ENCODE results near the gene CRMP1. TPM values are rescaled to one million over a fixed set of nuclear protein-coding genes. Genes with fewer than 3 reads are reported as not detected.

CRMP1 gene
- total RNA-seq, 1 donor = not detected

DNA sequence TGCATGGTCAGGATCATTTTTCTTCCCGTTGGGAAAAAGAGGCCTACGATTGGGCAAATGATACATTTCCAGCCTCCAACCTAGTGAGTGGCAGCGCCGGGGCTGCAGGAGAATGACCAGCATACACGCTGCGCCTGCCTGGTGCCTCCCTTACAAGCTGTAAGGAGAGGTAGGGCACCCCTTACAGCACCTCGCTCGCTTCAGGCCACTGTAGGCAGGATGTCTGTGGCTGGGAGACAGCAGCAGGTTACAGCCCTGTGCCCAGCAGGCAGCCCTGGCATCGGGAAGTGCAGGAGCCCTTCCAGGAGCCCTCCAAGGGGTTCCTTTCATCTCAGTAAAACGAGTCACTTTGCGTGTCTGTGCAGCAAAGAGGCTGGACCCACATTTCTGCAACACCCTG, 93.5 kb downstream of the CRMP1 start:
- TF ChIP-seq, protein P1, sequence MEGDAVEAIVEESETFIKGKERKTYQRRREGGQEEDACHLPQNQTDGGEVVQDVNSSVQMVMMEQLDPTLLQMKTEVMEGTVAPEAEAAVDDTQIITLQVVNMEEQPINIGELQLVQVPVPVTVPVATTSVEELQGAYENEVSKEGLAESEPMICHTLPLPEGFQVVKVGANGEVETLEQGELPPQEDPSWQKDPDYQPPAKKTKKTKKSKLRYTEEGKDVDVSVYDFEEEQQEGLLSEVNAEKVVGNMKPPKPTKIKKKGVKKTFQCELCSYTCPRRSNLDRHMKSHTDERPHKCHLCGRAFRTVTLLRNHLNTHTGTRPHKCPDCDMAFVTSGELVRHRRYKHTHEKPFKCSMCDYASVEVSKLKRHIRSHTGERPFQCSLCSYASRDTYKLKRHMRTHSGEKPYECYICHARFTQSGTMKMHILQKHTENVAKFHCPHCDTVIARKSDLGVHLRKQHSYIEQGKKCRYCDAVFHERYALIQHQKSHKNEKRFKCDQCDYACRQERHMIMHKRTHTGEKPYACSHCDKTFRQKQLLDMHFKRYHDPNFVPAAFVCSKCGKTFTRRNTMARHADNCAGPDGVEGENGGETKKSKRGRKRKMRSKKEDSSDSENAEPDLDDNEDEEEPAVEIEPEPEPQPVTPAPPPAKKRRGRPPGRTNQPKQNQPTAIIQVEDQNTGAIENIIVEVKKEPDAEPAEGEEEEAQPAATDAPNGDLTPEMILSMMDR (IDR thresholded peaks at IDR 0.05; ENCODE audit: insufficient read depth, low read length) = no peak
- no peak overlapping the region for H3K4me3 ChIP-seq (ENCODE audit: low read depth, low read length)
- DNase-seq (ENCODE audit: low read depth) = no peak

DNA sequence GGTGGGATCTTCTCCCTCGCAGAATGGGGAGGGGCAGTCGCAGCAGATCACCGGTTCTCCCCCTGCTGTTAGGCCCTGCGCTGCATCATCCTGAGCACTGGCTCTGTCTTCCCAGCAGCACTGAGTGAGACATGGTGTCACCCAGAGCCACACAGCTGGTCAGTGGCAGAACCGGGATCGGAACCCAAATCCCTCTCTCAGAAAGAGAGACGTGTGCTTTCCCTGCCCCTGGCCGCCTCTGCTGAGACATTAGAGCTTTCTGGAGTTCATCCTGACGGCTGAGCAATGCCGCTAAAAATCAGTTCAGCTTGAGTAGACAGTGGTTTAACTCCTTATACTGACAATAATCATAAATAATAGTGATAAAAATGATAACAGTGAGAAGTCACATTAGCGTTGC, 93.9 kb downstream of the CRMP1 start:
- TF ChIP-seq, protein P1 (IDR thresholded peaks at IDR 0.05; ENCODE audit: insufficient read depth, low read length) = no peak
- no peak for DNase-seq (ENCODE audit: low read depth)
- H3K4me3 ChIP-seq (ENCODE audit: low read depth, low read length) = no peak overlapping the region

DNA sequence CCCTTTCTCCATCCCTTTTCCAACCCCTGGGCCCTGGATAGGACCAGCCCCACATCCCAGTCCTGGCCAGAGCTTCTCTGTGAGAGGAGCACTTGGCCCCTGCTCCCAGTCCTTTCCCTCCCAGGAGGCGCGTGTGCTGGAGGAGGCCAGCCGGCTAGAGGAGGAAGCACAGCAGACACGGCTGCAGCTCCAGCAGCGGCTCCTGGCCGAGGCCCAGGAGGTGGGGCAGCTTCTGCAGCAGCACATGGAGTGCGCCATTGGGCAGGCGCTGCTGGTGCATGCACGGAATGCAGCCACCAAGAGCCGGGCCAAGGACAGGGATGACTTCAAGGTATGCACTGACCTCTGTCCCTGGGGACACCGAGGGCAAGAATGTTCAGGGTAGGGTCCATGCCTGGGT, 94.4 kb downstream of the CRMP1 start:
- TF ChIP-seq, protein P1 (IDR thresholded peaks at IDR 0.05; ENCODE audit: insufficient read depth, low read length) = no peak
- H3K4me3 ChIP-seq (ENCODE audit: low read depth, low read length) = no peak overlapping the region
- DNase-seq (ENCODE audit: low read depth) = peak; percentile 36

DNA sequence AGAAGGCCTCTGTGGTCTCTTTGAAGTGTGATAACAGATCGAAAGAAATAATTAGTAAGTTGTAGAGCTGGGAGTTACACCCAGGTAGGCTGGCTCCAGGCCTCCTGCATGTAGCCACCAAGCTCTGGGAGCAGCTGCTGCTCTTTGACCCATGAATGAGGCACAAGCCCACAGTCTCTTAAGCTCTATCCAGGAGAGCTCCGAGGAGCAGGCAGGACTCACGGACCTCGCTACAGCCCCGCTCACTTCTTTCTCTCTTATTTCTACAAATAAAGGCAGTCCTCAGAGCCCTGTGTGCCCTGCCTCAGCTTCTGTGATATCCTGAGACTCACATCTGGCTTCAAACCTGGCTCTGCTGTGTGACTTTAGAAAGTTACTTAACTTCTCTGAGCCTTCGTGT, 95.0 kb downstream of the CRMP1 start:
- no peak overlapping the region for H3K4me3 ChIP-seq (ENCODE audit: low read depth, low read length)
- DNase-seq (ENCODE audit: low read depth) = no peak
- TF ChIP-seq, protein P1 (IDR thresholded peaks at IDR 0.05; ENCODE audit: insufficient read depth, low read length) = no peak

DNA sequence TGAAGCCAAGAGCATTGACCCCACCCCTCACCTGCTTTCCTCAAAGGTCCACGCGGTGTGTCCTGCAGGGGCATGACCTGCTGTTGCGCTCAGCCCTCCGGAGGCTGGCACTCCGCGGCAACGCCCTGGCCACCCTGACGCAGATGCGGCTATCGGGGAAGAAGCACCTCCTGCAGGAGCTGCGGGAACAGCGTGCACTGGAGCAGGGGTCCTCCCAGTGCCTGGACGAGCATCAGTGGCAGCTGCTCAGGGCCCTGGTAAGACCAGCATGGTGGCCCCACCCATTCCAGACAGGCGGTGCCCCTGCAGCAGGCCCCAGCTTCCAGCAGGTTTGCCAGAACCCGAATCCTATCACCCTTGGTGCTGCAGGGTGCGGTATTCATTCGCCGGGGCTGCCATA, 95.9 kb downstream of the CRMP1 start:
- TF ChIP-seq, protein P1 (IDR thresholded peaks at IDR 0.05; ENCODE audit: insufficient read depth, low read length) = no peak
- no peak for DNase-seq (ENCODE audit: low read depth)
- no peak overlapping the region for H3K4me3 ChIP-seq (ENCODE audit: low read depth, low read length)

DNA sequence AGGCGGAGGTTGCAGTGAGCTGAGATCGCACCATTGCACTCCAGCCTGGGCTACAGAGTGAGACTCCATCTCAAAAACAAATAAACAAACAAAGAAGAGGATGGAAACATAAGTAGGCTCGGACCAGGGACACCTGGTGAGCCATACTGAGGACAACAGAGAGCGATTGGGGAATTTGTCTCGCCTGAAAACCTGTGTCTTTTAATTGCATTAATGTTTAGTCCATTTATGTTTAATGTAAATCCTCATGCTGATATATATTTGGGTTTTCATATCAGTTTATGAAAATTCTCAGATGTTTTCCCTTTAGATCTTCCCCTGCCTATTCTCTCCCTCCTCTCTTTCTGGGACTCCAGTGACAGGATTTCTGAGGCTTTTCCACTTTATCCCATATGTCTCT, 97.3 kb downstream of the CRMP1 start:
- H3K4me3 ChIP-seq (ENCODE audit: low read depth, low read length) = no peak overlapping the region
- no peak for DNase-seq (ENCODE audit: low read depth)
- TF ChIP-seq, protein P1 (IDR thresholded peaks at IDR 0.05; ENCODE audit: insufficient read depth, low read length) = no peak

DNA sequence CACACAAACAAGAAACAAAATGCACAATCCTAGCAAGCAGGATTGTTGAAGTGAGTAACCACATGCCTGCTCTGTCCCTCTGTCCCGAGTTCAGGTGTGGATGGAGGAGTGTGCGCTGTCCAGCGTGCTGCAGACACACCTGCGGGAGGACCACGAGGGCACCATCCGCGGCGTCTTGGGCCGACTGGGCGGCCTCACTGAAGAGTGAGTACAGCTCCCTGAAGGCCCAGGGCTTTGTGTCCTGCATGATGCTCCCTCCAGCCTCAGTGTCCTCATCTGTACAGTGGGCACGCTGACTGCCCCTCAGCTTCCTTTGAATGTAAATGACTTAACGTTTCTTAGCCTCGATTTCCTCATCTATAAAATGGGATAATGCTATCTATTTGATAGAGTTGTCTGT, 99.4 kb downstream of the CRMP1 start:
- TF ChIP-seq, protein P1 (IDR thresholded peaks at IDR 0.05; ENCODE audit: insufficient read depth, low read length) = no peak
- no peak for DNase-seq (ENCODE audit: low read depth)
- no peak overlapping the region for H3K4me3 ChIP-seq (ENCODE audit: low read depth, low read length)
